Measurements from ENCODE around the gene CPAMD8.

DNA sequence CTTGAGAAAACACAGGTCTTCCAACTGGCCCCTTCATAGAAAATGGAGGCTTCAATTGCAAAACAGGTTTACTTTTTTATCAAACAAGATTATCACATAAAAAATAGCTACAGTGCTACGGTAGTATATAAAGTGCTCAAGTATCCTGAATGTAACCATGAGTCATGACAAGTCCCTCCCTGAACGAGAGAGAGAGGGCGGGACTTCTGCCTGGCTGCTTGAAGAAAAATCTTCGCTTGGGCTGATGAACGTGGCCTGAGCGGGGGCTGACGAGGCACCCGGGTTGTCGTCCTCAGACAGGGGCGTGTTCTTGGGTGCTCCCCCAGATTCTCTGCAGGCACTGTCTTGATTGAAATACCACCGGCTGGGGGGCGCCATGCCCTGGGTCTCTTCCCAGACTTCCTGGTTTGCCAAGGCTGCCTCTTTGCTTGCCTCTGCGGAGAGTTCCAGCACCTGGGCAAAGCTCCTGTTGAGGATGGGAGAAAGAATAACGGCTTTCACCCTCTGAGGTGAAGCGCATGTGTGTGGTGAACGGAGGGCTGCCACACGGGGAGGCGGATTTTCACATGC lies 23.2 kb upstream of the CPAMD8 start:
- TF ChIP-seq, protein P1, sequence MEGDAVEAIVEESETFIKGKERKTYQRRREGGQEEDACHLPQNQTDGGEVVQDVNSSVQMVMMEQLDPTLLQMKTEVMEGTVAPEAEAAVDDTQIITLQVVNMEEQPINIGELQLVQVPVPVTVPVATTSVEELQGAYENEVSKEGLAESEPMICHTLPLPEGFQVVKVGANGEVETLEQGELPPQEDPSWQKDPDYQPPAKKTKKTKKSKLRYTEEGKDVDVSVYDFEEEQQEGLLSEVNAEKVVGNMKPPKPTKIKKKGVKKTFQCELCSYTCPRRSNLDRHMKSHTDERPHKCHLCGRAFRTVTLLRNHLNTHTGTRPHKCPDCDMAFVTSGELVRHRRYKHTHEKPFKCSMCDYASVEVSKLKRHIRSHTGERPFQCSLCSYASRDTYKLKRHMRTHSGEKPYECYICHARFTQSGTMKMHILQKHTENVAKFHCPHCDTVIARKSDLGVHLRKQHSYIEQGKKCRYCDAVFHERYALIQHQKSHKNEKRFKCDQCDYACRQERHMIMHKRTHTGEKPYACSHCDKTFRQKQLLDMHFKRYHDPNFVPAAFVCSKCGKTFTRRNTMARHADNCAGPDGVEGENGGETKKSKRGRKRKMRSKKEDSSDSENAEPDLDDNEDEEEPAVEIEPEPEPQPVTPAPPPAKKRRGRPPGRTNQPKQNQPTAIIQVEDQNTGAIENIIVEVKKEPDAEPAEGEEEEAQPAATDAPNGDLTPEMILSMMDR (conservative IDR thresholded peaks at IDR 0.05; ENCODE audit: low read length) = no peak
- no peak for TF ChIP-seq EZH2phosphoT487 (IDR thresholded peaks at IDR 0.05; ENCODE audit: borderline replicate concordance, low read depth, low read length)
